ENCODE measurements around the gene AFAP1.

DNA sequence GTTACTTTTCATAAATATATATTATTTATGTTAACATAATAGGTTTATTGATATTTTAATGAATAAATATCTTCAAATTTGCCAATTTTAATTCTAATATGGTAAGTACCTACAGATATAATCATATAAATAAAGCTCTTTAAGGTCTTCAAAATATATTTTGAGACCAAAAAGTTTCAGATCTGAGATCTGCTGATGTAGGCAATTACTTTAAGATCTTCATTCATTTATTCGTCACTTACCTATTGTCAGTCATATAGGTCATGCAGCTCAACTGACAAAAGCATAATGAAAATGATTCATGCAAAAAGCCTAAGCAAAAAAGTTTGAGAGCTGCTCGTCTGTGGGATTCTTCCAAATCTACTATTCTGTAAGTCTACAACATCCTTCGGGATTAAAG lies 64.8 kb downstream of the AFAP1 start:
- TF ChIP-seq, protein P1, sequence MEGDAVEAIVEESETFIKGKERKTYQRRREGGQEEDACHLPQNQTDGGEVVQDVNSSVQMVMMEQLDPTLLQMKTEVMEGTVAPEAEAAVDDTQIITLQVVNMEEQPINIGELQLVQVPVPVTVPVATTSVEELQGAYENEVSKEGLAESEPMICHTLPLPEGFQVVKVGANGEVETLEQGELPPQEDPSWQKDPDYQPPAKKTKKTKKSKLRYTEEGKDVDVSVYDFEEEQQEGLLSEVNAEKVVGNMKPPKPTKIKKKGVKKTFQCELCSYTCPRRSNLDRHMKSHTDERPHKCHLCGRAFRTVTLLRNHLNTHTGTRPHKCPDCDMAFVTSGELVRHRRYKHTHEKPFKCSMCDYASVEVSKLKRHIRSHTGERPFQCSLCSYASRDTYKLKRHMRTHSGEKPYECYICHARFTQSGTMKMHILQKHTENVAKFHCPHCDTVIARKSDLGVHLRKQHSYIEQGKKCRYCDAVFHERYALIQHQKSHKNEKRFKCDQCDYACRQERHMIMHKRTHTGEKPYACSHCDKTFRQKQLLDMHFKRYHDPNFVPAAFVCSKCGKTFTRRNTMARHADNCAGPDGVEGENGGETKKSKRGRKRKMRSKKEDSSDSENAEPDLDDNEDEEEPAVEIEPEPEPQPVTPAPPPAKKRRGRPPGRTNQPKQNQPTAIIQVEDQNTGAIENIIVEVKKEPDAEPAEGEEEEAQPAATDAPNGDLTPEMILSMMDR (IDR thresholded peaks at IDR 0.05; ENCODE audit: insufficient read depth, low read depth, low read length), result no peak
- no peak for TF ChIP-seq EZH2 (IDR thresholded peaks at IDR 0.05; ENCODE audit: insufficient read depth, low read length)

Data from astrocyte (in vitro differentiated cells and primary cell).